Transverse colon (tissue), 4 donors: ENCODE data around the gene TUNAR.

Experiments used
- POLR2AphosphoS5 ChIP-seq, 3 donors: sonication (generic); formaldehyde crosslinking; IDR thresholded peaks; one replicate each; pipeline ENCODE4 v1.6.1; 2016; ENCODE audit warnings: antibody characterized with exemption in 3 of 3
- TF ChIP-seq, protein P1 (sequence below), 5 experiments: fragments of 200-600 bp in 3 of 5; fragments of 450-650 bp in 2 of 5; sonication (generic) in 3 of 5; IDR thresholded peaks; 1 replicate in 2 of 5; 2 replicates in 3 of 5; pipeline ENCODE4 v1.5.1; 2016 to 2017; ENCODE audit warnings: antibody characterized with exemption in 5 of 5, inconsistent platforms in 3 of 5, mild to moderate bottlenecking in 2 of 5, moderate library complexity in 1 of 5

DNA sequence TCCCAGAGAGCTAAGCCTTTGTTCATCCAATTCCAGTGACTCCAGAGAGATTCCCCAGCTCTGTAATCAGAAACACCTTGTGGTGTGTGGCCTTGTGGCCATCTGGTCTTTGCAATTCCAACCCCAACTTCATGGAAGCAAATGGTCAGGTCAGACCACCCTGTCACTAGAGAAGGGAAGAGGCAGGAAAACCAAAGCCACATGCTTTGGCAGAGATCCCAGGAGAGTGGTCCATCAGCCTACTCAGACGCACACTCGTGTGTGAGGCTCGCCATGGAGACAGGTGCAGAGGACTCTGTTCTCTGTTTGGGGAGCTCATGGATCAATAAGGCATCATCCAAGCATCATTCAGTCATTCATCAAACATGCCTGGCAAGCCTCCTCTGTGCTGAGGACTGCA is 46.2 kb upstream of the TUNAR start:
- TF ChIP-seq, protein P1, sequence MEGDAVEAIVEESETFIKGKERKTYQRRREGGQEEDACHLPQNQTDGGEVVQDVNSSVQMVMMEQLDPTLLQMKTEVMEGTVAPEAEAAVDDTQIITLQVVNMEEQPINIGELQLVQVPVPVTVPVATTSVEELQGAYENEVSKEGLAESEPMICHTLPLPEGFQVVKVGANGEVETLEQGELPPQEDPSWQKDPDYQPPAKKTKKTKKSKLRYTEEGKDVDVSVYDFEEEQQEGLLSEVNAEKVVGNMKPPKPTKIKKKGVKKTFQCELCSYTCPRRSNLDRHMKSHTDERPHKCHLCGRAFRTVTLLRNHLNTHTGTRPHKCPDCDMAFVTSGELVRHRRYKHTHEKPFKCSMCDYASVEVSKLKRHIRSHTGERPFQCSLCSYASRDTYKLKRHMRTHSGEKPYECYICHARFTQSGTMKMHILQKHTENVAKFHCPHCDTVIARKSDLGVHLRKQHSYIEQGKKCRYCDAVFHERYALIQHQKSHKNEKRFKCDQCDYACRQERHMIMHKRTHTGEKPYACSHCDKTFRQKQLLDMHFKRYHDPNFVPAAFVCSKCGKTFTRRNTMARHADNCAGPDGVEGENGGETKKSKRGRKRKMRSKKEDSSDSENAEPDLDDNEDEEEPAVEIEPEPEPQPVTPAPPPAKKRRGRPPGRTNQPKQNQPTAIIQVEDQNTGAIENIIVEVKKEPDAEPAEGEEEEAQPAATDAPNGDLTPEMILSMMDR (IDR thresholded peaks at IDR 0.05) = no peak
- no peak for TF ChIP-seq POLR2AphosphoS5 (IDR thresholded peaks at IDR 0.05)
